Measurements from ENCODE around the gene ANKS1B.

ANKS1B gene

DNA sequence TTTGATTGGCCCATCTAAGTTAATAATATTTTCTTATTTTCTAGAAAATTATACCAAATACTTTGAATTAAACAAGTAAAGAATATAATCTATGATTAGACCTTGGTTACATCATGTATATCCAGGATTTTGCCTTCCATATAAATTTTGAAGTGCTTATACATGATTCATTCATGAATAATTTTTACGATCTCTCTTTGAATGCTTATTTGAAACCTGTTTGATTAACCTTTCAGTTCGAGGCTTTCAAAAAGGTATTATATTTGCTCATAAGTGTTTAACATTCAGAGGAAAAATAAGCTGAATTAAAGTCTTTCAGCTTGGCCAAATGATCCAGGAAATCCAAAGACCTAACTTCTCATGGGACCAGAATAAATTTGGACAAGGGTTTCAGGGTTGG, 832.4 kb downstream of the ANKS1B start:
- DNase-seq: no peak

DNA sequence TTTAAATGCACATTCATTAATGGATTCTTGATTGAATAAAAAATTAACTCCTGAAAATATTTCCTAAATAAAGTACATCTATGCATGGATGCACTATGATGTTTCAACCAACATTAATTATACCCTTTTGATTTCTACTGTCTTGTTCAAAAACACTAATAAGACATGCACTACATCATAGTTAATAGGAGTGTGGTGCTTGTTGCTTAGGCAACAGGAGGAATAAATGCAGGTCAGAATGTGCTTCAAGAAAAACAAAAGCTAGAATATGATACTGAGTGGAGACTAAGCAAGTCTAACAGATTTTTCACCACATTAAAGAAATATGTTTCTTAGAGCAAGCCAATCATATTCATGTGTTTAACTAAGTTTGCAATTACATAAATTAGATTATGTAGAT, 833.0 kb downstream of the ANKS1B start:
- DNase-seq: no peak

GRCh38 chr12:99147130-99147529, 837.6 kb downstream of the ANKS1B start:
- DNase-seq: no peak

GRCh38 chr12:99146730-99147129, 838.0 kb downstream of the ANKS1B start:
- no peak for DNase-seq

DNA sequence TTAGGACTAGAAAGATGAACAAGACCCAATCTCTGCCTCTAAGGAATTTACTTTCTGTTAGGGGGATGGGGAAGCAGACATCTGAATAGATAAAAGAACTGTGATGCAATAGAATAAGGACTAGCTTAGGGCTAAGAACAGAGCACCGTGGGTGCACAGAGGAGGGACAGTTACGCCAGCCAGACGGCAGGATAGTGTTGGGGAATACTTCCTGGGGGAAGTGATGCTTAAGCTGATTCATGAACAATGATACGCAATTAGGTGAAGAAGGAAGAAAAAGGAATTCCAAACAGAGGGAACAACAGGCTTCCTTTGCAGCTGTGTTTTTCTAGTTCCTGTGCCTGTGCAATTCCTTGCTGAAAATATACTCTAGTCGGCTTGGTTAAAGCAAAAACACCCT, 838.6 kb downstream of the ANKS1B start:
- no peak for DNase-seq

DNA sequence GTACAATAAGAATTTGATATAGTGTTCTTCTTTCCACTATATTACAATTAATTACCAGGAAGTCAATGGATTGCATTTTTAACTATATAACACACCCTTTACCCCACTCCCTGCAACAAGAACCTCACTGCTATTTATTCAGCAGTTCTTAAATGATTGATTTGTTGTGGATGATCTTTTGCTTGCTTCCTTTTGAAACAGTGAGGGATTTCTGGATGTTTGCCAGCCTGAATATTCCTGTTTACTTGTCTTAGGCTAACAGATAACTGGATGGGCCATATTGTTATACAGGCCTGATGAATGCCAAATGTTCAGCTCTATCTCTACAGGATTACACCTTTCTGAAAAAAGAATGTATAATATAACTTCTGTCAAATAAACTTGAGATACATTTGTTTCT, 842.1 kb downstream of the ANKS1B start:
- no peak for DNase-seq

GRCh38 chr12:99140017-99140720, 844.6 kb downstream of the ANKS1B start:
- no peak for DNase-seq

DNA sequence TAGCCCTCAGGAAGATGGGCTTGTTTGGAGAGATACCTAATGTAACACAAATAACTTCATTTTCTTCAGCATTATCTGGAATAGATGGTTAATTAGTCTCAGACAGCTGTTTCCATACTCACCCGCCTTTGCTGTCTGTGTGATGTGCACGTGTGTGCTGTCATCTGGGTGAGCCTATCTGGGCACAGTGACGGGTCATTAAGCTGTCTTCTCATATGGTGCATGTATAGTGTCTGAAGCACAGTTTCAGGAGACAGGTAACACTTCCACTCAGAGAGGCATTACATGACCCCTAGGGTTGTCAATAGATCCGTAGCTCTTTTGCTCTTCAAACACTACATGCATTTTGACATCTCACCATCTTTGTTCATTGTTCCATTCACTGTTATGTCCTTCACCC, 846.3 kb downstream of the ANKS1B start:
- no peak for DNase-seq

- no peak for DNase-seq
Measured at GRCh38 chr12:99137124-99137855, 847.4 kb downstream of the ANKS1B start.

DNA sequence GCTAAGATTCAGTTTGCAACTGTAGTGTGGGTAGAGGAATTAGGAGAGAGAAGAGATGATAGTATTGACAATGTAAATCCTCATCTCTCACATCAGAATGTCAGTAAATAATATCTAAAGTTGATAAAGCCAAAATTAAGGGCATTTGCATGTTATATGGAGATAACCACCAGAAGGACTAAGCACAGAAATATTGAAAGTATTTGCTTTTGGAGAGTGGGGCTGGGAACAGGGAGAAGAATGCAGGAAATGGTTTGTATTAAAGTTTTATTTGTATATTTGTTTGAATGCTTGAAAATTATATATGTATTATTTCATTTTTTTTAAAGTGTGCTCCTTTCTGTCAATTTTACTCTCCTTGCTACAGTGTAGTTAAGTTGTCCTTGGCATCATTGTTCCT, 848.2 kb downstream of the ANKS1B start:
- no peak for DNase-seq

DNA sequence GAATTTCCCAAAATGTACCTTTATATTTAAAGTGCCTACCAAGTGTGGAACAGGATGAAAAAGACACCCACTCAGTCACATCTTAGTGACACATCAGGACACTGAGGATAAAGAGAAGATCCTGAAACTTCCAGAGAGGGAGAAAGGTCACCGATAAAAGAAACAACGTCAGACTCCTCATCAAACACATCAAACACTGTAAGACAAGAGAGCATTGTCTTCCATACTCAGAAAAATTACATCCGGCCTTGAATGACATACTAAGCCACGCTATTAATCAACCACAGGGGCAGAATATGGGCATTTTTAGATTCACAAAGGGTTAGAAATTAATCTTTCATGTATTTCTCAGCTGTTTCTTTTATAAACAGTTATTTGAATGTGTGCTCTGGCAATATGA, 849.4 kb downstream of the ANKS1B start:
- DNase-seq: no peak

DNA sequence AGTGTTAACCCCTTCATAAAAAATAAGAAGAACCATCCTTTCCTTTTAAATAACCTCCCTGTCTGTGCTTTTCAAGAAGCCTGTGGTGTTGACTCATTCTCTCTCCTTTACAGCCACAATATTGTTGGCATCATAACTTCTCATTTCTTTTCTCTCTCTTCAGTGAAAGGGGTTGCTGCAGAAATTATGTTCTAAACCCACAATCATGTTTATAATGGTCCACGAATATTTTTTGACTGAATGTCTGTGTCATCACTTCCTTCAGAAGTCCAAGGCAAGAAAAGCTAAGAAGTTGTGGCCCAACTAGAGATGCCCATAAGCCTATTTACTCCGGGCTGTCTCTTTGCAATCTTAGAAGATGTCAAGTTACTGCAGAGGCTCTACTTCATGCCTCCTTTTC, 851.3 kb downstream of the ANKS1B start:
- DNase-seq: no peak

DNA sequence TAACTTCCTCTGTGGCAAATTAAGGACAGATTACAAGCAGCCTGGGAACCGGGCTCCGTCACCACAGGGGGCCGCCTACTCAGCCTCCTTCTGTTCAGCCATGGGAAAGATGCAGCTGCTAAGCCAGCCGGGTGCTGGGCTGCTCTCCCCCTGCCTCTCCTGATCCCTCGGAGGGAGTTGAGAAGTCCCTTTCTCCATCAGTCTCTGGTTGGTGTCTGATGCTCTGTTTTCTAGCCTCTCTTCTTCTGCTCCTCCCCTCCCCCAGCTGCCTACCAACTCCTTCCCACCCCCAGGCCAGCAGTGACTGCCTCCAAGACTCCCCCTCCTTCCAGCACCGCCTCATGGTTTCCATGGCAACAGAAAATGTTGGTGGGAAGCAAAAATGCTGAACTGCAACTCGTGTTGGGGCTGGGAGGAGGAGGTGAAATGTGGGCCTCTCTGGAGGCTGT, 853.0 kb downstream of the ANKS1B start:
- DNase-seq: no peak

- DNase-seq: no peak
Measured at GRCh38 chr12:99130808-99131553, 853.8 kb downstream of the ANKS1B start.

- no peak for DNase-seq
Measured at GRCh38 chr12:99128246-99128802, 856.4 kb downstream of the ANKS1B start.

GRCh38 chr12:99122959-99123358, 861.8 kb downstream of the ANKS1B start:
- no peak for DNase-seq

DNA sequence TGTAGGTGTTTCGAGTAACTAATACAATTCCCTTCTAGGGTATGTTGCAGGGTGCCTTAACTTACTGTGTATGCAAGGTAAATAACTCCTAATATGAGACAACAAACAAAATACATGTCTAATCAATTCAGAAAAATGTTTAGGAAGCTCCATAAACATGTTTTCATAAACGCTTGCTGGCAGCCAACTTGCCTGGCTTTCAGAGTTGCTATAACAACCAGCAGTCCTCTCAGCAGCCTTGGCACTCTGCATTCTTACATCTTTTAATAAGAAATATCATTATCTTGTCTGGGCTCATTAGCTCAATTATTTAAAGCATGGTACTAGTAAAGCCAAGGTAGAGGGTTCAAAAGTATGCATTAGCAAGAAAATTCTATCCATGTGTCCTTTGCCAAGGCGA, 862.2 kb downstream of the ANKS1B start:
- no peak for DNase-seq

- DNase-seq: no peak
Measured at GRCh38 chr12:99121546-99121945, 863.2 kb downstream of the ANKS1B start.

DNA sequence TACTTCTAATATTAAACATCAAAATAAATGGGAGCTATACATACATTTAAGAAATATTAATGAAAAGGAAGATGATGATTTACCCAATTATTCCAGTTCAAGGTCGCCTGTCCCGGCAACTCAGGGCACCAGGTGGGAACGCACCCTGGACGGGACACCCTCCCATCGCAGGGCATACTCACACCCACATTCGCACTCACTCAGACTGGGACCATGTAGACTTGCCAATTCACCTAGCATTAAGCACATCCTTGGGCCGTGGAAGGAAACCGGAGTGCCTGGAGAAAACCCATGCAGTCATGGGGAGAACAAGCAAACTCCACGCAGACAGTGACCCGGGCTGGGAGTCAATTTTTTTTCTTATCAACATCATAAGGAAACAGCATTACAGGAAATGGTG, 864.8 kb downstream of the ANKS1B start:
- DNase-seq: no peak

DNA sequence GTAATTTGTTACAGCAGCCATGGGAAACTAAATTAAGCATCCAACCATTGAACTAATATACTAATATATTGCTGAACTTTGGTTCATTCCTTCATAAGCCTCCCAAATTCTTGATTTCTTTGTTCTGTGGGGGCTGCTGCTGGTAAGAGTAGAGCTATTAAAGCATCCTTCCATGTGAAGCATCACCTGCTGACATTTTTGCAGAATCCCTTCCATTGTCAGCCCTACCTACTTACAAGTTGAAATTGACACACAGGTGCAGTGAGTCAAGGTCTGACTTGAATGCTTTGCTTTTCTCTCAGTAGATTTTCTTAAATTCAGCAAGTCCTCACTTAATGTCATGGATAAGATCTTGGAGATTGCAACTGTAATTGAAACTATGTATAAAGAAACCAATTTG, 865.3 kb downstream of the ANKS1B start:
- no peak for DNase-seq

DNA sequence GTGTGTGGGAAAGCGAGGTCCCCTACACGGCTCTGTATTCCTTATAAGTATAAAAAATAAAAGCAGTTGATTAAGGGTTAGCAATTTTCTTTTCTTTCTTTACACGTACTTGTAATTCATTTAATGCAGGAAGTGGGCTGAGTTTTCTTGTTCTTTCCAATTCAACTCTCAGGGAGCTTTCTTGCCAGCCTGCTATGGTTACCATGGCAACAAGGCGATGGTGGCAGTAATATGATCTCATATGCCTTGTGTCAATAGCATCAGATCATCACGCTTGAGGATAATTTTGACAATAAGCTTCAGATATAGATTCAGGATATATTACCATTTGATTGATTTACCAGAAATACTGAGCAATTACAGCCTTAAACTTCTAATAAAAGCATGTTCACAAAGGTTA, 873.1 kb downstream of the ANKS1B start:
- no peak for DNase-seq

DNA sequence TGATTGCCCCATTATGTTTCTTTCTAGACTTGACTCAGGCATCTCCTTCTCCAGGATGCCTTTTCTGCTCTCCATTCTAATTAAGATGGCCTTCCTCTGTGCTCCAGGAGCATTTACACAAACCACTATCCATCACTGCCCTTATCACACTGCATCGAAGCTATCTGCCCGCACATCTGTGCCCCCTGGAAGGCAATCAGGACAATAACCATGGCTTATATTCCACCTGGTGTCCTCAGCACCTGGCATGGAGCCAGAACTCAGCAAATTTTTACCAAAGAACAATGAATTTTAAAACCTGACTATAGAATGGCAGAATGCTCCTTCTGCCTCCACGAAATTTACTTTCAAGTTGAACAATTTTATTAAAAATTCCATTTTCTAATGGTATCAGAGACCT, 873.9 kb downstream of the ANKS1B start:
- no peak for DNase-seq

- DNase-seq: no peak
Measured at GRCh38 chr12:99110212-99110611, 874.5 kb downstream of the ANKS1B start.

GRCh38 chr12:99108924-99109323, 875.8 kb downstream of the ANKS1B start:
- no peak for DNase-seq
